DMS53 (cell line): Measurements from ENCODE around the gene PAAF1.

Source experiments
- DNase-seq: peaks from one replicate; lab custom pipeline; 2025; lab: John Stamatoyannopoulos, UW

The PAAF1 gene, protein sequence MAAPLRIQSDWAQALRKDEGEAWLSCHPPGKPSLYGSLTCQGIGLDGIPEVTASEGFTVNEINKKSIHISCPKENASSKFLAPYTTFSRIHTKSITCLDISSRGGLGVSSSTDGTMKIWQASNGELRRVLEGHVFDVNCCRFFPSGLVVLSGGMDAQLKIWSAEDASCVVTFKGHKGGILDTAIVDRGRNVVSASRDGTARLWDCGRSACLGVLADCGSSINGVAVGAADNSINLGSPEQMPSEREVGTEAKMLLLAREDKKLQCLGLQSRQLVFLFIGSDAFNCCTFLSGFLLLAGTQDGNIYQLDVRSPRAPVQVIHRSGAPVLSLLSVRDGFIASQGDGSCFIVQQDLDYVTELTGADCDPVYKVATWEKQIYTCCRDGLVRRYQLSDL

DNA sequence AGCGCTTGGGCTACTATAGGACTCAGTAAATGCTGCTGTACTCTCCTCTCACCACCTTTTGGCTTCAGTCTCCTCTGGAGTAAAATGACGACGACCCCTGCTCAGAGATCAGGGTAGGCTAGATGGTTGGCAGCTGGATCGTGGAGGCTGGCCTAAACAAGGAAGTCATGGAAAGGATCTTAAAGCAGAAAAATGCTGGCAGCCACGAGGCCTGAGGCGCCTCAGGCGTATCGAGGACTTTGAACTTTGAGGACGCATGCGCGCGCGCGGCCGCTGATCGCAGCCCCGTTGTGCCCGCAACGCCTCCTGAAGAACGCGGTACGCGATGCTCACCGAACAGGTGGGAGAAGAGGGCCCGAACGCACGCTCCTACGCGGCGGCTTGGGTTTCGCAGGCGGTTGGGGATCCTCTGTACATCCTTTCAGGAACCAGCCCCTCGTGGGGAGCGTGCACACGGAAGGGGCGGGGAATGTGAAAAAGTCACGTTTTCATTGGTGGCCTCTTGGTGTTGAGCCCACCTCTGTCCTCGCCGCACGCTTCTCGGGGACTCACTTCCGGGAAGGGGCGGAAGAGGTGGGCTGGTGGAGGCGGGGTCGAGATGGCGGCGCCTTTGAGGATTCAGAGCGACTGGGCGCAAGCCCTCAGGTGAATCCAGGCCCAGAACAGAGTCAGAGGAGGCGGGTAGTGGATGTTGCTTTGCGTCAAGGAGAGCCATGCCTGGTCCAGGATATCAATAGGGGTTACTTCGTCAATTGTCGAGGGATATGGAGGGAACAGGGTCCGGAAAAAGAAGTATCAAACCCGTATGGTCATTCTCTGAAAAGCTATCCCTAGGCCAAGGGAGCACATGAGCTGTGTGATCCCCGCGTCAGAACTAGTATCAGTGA, at the start of gene PAAF1, which contains the start of gene COA4:
Gene PAAF1, plus strand, starts transcription at position 576 of the 887 bp plus-strand sequence. Its CDS starts 23 bp downstream, at position 599.
Gene COA4, minus strand, starts transcription at position 423 of the 887 bp plus-strand sequence. CDS start 3,468 bp downstream, outside the sequence.
- peak; percentile 100 for DNase-seq

DNA sequence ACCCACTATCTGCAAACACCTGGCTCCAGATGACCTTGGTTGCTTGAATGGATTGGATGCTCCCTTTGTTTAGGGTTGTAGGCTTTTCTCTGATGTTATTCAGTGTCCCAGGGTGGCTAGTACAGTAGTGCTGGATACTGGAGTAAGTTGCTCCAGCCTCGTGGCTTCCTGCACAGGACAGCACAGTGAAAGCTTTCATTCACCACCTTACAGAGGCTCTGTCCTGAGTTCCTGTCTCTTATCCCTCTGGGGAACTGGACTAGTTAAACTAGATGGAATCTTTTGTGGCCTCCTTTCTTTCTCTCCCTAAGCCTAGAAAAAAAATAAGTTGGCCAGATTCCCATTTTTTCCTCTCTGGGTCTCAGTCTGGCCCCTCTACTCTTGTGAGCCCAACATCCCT, 46.5 kb upstream of the PAAF1 start:
- DNase-seq, result no peak

DNA sequence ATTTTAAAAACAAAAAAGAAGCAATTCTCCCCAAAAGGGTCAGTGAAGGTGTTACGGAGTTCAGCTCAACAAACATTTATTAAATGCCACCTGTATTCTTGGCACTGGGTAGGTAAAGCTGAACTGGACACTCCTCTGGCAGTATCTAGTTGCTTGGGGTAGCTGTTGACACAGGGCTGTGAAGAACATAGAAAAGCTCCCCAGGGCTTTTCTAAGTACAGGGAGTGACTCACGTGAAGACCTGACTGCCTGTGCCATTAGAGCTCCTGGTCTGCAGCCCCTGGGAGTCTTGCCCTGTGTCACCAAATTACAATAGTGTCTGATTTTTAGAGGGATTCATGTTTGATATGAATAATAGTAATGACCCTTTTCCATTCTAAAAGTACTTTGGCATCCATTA, 43.7 kb upstream of the PAAF1 start:
- no peak for DNase-seq

DNA sequence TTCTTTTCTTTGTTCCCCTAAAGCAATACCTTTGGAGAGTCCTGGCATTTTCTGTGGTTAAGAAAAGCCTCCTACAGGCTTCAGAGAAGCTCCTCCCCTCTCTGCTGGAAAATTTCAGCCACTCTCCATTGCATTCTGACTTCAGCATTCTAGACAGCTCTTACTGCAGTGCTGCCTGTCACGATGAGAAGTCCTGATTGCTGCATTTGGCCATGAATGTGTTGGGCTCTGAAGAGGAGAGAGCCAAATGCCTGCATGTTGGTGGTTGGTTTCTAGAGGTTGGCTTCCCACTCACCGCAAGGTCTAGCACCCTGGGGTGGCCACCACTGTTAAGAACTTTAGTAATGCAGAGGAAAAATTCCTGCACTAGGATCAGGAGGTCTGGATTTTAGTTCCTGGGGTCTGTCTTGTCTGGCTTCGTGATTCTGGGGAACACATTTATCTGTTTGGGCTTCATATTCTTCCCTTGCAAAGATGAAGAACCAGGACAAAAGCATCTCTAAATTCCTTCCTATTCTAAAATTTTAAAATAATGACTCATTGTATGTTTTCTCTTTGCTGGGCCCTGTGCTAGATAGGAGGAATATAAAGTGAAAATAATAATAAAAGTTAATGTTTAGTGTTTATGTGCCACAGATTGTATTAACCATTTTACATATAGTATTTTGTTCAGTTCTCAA, 38.2 kb upstream of the PAAF1 start:
- DNase-seq, result no peak

DNA sequence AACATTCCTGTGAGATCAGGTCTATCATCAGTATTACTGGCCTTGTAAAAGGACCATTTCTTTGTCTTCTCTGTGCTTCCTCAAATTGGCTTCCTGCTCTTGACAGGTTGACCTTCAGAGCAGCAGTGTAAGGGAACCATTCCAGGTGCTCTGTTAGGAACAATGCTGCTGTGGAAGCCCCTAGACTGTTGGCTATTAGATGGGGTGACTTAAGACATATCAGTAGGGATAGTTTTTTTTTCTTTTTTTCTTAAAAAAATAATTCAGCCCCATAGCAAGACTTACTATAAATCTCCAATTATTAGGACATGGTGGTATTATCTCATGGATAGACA, 37.7 kb upstream of the PAAF1 start:
- no peak for DNase-seq

DNA sequence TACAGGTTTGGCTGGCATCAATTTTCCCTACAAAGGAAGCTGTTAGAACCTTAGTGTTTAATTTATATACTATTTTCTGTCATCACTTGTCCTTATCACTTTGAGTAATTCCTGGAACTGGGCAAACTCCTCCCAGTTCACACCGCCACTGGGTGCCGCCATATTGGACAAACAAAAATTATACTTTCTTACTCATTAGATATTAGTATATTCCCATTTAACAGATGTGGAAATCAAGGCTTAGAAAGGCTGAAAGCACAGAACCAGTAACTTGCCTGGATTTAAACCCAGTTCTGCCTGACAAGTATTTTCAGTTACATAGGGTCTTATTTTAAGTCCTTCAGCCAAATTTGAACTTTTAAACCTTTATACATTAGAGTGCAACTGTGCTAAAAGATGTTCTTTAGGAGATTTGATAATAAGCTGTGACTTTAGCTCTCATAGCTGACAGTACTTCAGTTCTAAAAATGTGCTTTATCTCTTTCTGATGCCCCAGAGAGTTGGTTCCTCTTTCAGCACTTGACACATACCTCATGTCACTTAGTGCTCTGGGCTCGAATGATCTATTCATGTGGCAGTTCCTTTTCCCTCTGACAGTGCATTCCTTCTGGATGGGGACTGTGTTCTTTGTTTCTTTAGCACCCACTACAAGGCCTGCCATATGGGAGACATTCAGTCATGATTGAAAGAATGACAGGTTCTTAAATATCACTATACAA, 25.6 kb upstream of the PAAF1 start:
- DNase-seq, result no peak

DNA sequence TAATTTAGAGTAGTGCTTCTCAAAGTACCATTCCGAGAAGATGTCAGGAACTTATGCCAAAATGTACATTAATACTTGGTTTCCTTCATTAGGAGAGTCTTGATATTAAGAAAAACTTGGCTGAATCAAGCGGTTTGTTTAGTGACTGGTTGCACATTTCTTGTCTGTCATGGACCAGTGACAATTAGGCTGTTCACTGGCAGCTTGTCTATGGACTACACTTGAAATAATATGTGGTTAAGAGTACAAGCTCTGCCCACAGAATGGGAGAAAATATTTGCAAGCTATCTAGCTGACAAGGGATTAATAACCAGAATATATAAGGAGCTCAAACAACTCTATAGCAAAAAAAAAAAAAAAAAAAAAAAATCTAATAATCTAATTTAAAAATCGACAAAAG, 24.8 kb upstream of the PAAF1 start:
- DNase-seq, result no peak

DNA sequence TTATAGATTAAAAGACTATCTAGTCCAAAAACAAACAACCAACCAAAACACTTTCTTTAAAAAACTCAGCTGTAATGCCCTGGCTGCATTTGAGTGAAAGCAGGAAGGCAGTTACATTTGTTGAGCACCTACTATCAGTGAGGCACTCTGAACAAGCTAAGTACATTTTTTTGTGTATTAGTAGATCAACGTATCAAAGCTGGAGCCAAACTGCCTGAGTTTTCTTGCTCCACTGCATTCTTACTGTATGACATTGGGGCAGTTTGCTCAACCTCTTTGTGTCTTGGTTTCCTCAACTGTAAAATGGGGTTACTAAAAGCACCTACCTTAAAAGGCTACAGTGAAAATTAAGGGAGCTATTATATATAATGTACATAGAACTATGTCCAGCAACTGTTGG, 22.1 kb upstream of the PAAF1 start:
- no peak for DNase-seq

DNA sequence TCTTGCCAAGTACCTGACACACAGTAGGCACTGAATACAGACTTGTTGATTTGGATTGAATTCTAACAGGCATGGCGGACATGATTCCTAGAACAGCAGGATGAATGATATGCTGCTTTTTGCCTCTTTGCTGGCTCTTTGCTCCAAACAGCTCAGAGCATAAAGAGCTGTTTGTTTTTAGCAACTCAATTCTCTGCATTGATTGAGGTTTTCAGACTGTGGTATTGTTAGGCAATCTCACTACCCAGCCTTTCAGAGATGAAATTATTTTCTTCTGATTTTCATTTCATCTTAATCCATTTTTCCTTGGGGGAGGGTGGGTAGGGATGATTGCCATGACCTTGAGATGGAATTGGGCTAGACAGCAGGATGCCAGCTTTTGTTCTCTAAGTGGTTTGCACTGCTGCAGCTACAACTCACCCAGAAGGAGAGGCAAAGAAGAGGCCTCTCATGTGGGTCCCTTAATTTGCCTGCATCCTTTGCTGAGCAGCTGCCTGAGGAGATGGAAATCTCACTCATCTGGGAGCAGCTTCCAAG, 20.7 kb upstream of the PAAF1 start:
- no peak for DNase-seq

DNA sequence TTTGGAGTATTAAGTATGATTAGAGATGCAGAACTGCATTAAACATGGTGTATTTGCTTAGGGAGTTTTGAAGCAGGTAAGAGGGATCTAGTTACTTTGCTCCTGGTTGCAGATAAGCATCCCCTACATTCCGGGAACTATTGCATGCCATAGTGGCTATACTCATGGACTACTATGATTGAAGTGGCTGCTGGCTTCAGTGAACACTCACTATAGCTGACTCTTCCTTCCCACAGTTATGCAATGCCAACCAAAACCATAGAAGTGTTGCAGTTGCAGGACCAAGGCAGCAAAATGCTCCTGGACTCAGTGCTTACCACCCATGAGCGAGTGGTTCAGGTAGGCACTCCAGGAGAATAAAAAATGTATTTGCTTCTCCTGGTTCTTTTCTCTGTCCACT, 17.1 kb upstream of the PAAF1 start:
- no peak for DNase-seq

DNA sequence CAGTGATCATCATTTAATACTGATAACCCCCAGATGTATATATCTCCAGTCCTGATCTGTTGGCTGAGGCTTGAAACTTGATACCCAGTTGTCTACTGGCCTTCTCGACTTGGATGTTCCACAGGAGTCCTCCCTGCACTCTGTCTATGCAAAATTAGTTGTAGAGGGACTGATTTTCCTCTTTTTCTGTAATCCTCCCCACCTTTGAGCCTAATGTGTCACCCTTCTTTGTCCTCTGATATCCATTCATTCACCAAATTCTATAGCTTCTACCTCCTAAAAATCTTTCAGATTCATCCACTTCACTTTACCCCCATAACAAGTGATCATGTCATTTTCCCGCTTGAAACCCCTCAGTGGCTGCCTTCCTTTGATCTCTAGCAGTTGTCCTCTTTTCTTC, 16.6 kb upstream of the PAAF1 start:
- DNase-seq, result no peak

DNA sequence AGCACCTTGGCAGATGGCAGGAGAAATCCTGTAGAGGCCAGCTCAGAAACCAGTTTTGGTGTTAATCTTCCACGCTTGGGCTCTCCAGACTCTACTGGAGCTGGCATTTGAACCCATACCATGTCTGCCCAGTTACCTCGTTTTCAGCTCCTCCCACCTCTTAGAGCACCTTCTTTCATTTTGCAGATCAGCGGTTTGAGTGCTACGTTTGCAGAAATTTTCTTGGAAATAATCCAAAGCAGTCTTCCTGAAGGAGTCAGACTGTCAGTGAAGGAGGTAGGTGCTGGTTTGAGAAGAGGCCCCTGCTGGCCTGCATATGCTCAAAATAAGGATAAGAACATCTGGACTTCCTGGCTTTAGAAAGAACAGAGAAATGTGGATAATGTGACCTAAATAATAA, 13.8 kb upstream of the PAAF1 start:
- no peak for DNase-seq

DNA sequence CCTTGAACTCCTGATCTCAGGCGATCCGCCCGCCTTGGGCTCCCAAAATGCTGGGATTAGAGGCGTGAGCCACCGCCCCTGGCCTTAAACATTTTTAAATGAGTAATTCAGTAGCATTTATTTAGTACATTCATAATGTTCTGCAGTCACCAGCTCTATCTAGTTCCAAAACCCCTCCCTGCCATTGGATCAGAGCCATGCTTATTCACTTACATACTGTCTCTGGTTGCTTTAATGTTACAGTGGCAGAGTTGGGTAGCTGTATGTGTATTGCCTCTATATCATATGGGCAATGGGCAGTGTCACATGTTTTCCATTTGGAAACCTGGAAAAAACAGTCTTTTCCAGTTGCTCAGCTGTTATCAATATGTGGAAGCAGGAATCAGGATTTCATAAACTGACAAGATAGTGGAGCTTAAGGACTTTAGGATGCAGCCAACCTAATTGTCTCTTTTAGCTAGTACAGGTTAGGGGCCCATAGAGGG, 10.7 kb upstream of the PAAF1 start:
- DNase-seq, result peak; percentile 66

DNA sequence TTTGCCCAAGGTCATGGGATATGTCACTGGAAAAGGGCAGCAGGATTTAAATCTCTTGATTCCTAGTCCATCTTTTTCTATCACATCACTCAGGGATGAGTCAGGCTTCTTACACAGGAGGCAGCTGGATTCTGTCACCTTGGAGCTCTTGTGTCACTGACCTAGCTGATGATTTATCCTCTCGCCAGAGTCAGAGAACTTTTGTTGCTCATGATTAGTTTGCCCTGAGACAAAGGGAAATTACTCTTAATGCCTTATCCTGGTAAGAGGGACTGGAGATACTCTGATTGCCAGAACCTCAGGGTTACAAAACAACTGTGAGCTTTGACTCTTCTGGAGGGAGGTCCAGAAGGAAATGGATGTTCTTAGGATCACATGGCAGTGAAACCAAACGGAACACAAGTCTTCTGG, 10.2 kb upstream of the PAAF1 start:
- peak; percentile 81 for DNase-seq

DNA sequence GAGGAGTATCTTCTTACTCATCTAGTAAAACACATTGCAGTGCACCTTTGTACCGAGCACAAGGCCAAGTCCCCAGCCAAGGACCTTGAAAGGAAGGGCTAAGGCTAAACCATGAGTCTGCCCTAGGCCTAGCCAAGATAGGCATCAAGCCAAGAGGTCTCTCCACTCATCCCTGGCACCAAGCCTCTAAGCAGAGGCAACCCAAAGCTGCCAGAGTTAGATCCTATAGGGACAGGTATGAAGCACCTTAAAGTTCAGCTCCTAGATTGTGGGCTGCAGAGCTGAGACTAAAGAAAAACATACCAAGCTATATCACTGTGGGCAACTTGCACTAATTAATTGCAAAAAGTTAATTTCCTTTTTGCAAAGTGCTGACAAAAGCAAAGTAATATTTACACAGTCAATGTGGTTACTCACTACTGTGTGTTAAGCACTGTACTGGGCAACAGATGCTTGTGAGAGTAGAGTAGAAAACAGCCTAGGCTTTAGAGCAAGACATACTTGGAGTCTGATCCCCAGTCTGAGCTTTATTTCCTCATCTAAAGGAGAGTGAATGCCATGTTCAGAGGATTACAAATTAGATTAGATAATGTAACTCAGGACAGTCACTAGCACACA, 7.4 kb upstream of the PAAF1 start:
- no peak for DNase-seq

DNA sequence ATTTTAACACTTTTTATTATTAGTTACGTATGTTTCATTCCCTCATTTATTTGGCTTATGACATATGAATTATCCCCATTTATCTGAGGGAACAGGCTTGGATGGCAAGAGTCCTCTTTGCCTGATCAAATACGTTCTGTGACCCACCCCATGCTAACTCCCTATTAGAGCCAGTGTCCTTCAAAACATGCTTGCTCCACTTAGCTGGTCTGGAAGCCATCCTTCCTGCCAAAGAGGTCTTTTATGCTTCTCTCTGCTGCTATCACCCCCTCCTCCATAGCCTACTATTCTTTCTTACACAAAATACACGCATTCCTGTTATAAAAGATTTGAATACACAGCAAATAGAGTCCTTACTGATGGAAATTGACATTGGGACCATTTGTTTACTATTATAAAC, 6.5 kb upstream of the PAAF1 start:
- no peak for DNase-seq

DNA sequence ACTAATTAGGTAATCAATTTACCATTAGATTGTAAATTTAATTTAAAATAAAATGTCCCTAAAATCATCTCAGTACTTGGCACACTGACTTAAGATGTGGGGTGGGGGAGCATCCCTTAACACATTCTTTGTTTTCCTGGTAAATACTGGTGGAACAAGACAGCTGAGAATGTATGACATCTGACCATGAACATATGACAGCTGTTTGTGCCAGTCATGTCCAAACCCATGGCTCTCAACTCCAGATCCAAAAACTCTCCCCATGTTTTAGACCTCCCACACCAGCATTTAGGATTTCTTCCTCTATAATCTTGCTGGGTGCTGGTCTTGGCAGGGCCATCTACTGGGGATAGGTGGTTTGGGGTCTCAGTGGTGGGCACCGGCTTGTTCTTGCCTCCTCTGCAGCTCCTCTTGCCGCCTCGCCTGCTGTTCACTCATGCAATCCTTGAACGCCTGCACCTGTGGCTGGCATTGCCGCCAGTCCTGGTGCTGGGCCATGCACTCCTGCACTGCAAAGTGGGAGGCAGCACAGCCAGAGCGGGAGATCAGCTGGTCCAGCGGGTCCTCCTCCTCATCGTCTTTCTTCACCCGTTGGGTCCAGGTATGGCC, 3.9 kb upstream of the PAAF1 start:
- no peak for DNase-seq

DNA sequence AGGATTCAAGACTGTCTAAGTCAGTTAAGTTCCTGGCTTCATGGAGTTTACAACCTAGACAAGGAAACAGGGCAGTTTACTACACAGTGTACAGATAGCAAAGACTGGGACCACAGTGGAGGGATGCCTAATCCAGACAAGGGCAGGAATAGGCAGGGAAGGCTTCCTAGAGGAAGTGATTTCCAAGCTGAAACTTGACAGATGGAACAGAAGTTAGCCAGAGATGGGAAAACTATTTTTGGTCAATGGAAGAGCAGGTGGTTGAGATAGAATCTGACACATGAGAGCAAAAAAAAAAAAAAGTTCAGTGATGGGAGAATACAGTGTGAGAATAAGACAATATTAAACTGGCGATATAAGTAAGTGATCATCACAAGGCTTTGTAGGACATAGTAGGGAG, 1.4 kb upstream of the PAAF1 start:
- no peak for DNase-seq

DNA sequence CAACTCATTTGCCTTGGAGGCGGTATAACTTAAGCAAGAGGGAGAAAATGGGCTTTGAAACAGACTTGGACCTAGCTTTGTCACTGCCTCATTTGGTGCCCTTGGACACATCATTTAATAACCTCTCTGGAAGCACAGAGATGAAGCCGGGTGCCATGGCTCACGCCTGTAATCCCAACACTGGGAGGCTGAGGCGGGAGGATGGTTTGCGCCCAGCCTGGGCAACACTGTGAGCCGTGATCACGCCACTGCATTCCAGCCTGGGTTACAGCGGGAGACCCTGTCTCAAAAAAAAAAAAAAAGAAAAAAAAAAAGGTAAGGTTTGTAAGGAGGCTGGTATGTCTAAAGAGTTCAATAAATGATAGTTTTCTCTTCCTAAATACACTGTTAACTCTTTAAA, 959 bp upstream of the PAAF1 start:
- peak; percentile 65 for DNase-seq

DNA sequence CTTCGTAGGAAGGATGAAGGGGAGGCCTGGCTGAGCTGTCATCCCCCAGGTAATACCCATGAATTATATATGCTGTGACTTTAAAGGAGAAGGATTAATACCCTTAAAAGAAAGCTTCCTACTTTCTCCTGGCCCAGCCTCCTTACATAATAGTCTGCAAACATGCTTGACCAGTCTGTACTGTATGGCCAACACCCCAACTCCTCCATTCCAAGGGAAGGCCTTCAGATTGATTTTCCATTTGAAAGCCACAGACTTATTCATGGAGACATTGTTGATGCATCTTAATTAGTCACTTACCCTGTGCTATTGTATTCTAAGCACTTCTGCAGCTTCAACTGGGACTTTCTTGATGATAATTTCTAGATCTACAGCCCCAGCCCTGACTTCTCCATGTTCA, 2.0 kb downstream of the PAAF1 start:
- no peak for DNase-seq

DNA sequence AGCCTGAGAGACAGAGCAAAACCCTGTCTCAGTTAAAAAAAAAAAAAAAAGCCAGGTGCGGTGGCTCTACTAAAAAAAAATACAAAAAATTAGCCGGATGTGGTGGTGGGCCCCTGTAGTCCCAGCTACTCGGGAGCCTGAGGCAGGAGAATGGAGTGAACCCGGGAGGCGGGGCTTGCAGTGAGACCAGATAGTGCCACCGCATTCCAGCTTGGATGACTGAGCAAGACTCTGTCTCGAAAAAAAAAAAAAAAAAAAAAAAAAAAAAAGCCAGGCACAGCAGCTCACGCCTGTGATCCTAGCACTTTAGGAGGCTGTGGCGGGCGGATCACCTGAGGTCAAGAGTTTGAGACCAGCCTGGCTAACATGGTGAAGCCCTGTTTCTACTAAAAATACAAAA, 3.6 kb downstream of the PAAF1 start:
- peak; percentile 97 for DNase-seq
